Breast epithelium (tissue), 3 donors: ENCODE results near the gene KRT33A.

Source experiments
- CTCF ChIP-seq, 3 donors: fragments of 450-650 bp; IDR thresholded peaks; one replicate each; pipeline ENCODE4 v1.5.1; 2016 to 2017; ENCODE audit warnings: antibody characterized with exemption in 3 of 3, mild to moderate bottlenecking in 3 of 3, moderate library complexity in 3 of 3
- POLR2A ChIP-seq: fragments of 450-650 bp; IDR thresholded peaks from one replicate; pipeline ENCODE4 v1.6.1; 2016; ENCODE audit warnings: antibody characterized with exemption, mild to moderate bottlenecking, moderate library complexity
- POLR2AphosphoS5 ChIP-seq, 3 donors: sonication (generic); formaldehyde crosslinking; IDR thresholded peaks; one replicate each; pipeline ENCODE4 v1.6.1; 2017; ENCODE audit warnings: antibody characterized with exemption in 3 of 3

- no peak for TF ChIP-seq CTCF (IDR thresholded peaks at IDR 0.05)
- no peak for TF ChIP-seq POLR2A
- no peak for TF ChIP-seq POLR2AphosphoS5 (IDR thresholded peaks at IDR 0.05)
Observed at GRCh38 chr17:41366070-41366469, 15.4 kb upstream of the KRT33A start.
